Measurements from ENCODE around the gene MFSD6.

MFSD6 gene

GRCh38 chr2:190431907-190432306 lies 23.8 kb downstream of the MFSD6 start:
- no peak overlapping the region for H3K4me3 ChIP-seq (ENCODE audit: low read length)
- H3K9me3 ChIP-seq (ENCODE audit: low read length), result no peaks in the 10 kb centered on the region
- H2AFZ ChIP-seq (ENCODE audit: low read depth, low read length), result no peak overlapping the region
- H3K36me3 ChIP-seq (ENCODE audit: insufficient read depth, low read length), result no peaks in the 10 kb centered on the region
- no peaks in the 10 kb centered on the region for H3K27me3 ChIP-seq (ENCODE audit: insufficient read depth, low read length)
- H3K4me1 ChIP-seq (ENCODE audit: insufficient read depth, low read length), result no peaks in the 10 kb centered on the region

- Histone ChIP-seq H3K27me3 (ENCODE audit: insufficient read depth, low read length) (no peaks in the 10 kb centered on the region), H3K4me3 (ENCODE audit: low read length) (no peak overlapping the region), H3K9me3 (ENCODE audit: low read length) (no peaks in the 10 kb centered on the region), H3K36me3 (ENCODE audit: insufficient read depth, low read length) (no peaks in the 10 kb centered on the region), H3K4me1 (ENCODE audit: insufficient read depth, low read length) (no peaks in the 10 kb centered on the region), H2AFZ (ENCODE audit: low read depth, low read length) (no peak overlapping the region)
These were observed 24.5 kb downstream of the MFSD6 start for GRCh38 chr2:190432567-190433231.

GRCh38 chr2:190435031-190435670 lies 27.0 kb downstream of the MFSD6 start:
- Histone ChIP-seq H3K9me3 (ENCODE audit: low read length) (no peaks in the 10 kb centered on the region), H3K27me3 (ENCODE audit: insufficient read depth, low read length) (no peaks in the 10 kb centered on the region), H3K4me3 (ENCODE audit: low read length) (no peak overlapping the region), H3K36me3 (ENCODE audit: insufficient read depth, low read length) (no peaks in the 10 kb centered on the region), H2AFZ (ENCODE audit: low read depth, low read length) (no peak overlapping the region), H3K4me1 (ENCODE audit: insufficient read depth, low read length) (no peaks in the 10 kb centered on the region)

GRCh38 chr2:190436557-190436956 lies 28.4 kb downstream of the MFSD6 start:
- H3K9me3 ChIP-seq (ENCODE audit: low read length), result no peaks in the 10 kb centered on the region
- no peaks in the 10 kb centered on the region for H3K36me3 ChIP-seq (ENCODE audit: insufficient read depth, low read length)
- no peak overlapping the region for H3K4me3 ChIP-seq (ENCODE audit: low read length)
- no peaks in the 10 kb centered on the region for H3K27me3 ChIP-seq (ENCODE audit: insufficient read depth, low read length)
- H2AFZ ChIP-seq (ENCODE audit: low read depth, low read length), result no peak overlapping the region
- H3K4me1 ChIP-seq (ENCODE audit: insufficient read depth, low read length), result no peaks in the 10 kb centered on the region

GRCh38 chr2:190440113-190440512 lies 32.0 kb downstream of the MFSD6 start:
- Histone ChIP-seq H3K36me3 (ENCODE audit: insufficient read depth, low read length) (no peaks in the 10 kb centered on the region), H3K4me1 (ENCODE audit: insufficient read depth, low read length) (no peaks in the 10 kb centered on the region), H3K9me3 (ENCODE audit: low read length) (no peaks in the 10 kb centered on the region), H2AFZ (ENCODE audit: low read depth, low read length) (no peak overlapping the region), H3K27me3 (ENCODE audit: insufficient read depth, low read length) (no peaks in the 10 kb centered on the region), H3K4me3 (ENCODE audit: low read length) (no peak overlapping the region)

GRCh38 chr2:190441564-190441963 lies 33.4 kb downstream of the MFSD6 start:
- H3K36me3 ChIP-seq (ENCODE audit: insufficient read depth, low read length), result no peaks in the 10 kb centered on the region
- H3K4me1 ChIP-seq (ENCODE audit: insufficient read depth, low read length), result no peaks in the 10 kb centered on the region
- no peaks in the 10 kb centered on the region for H3K27me3 ChIP-seq (ENCODE audit: insufficient read depth, low read length)
- H3K4me3 ChIP-seq (ENCODE audit: low read length), result no peak overlapping the region
- H3K9me3 ChIP-seq (ENCODE audit: low read length), result no peaks in the 10 kb centered on the region
- H2AFZ ChIP-seq (ENCODE audit: low read depth, low read length), result no peak overlapping the region

- H3K9me3 ChIP-seq (ENCODE audit: low read length), result no peaks in the 10 kb centered on the region
- H3K27me3 ChIP-seq (ENCODE audit: insufficient read depth, low read length), result no peaks in the 10 kb centered on the region
- no peaks in the 10 kb centered on the region for H3K36me3 ChIP-seq (ENCODE audit: insufficient read depth, low read length)
- no peak overlapping the region for H3K4me3 ChIP-seq (ENCODE audit: low read length)
- H3K4me1 ChIP-seq (ENCODE audit: insufficient read depth, low read length), result no peaks in the 10 kb centered on the region
- no peak overlapping the region for H2AFZ ChIP-seq (ENCODE audit: low read depth, low read length)
These were observed 34.9 kb downstream of the MFSD6 start for GRCh38 chr2:190443055-190443454.

GRCh38 chr2:190443778-190444481 lies 35.8 kb downstream of the MFSD6 start:
- no peaks in the 10 kb centered on the region for H3K9me3 ChIP-seq (ENCODE audit: low read length)
- H2AFZ ChIP-seq (ENCODE audit: low read depth, low read length), result no peak overlapping the region
- no peaks in the 10 kb centered on the region for H3K27me3 ChIP-seq (ENCODE audit: insufficient read depth, low read length)
- no peaks in the 10 kb centered on the region for H3K4me1 ChIP-seq (ENCODE audit: insufficient read depth, low read length)
- H3K4me3 ChIP-seq (ENCODE audit: low read length), result no peak overlapping the region
- H3K36me3 ChIP-seq (ENCODE audit: insufficient read depth, low read length), result no peaks in the 10 kb centered on the region

- H3K36me3 ChIP-seq (ENCODE audit: insufficient read depth, low read length), result no peaks in the 10 kb centered on the region
- no peak overlapping the region for H3K4me3 ChIP-seq (ENCODE audit: low read length)
- no peaks in the 10 kb centered on the region for H3K4me1 ChIP-seq (ENCODE audit: insufficient read depth, low read length)
- no peaks in the 10 kb centered on the region for H3K9me3 ChIP-seq (ENCODE audit: low read length)
- H2AFZ ChIP-seq (ENCODE audit: low read depth, low read length), result no peak overlapping the region
- H3K27me3 ChIP-seq (ENCODE audit: insufficient read depth, low read length), result no peaks in the 10 kb centered on the region
These were observed 36.8 kb downstream of the MFSD6 start for GRCh38 chr2:190444976-190445375.

- Histone ChIP-seq H3K4me3 (ENCODE audit: low read length) (no peak overlapping the region), H3K9me3 (ENCODE audit: low read length) (no peaks in the 10 kb centered on the region), H3K27me3 (ENCODE audit: insufficient read depth, low read length) (no peaks in the 10 kb centered on the region), H3K36me3 (ENCODE audit: insufficient read depth, low read length) (no peaks in the 10 kb centered on the region), H2AFZ (ENCODE audit: low read depth, low read length) (no peak overlapping the region), H3K4me1 (ENCODE audit: insufficient read depth, low read length) (no peaks in the 10 kb centered on the region)
These were observed 38.0 kb downstream of the MFSD6 start for GRCh38 chr2:190446193-190446592.

GRCh38 chr2:190446750-190447516 lies 38.8 kb downstream of the MFSD6 start:
- Histone ChIP-seq H3K4me1 (ENCODE audit: insufficient read depth, low read length) (no peaks in the 10 kb centered on the region), H3K27me3 (ENCODE audit: insufficient read depth, low read length) (no peaks in the 10 kb centered on the region)

GRCh38 chr2:190447766-190448165 lies 39.6 kb downstream of the MFSD6 start:
- H3K4me3 ChIP-seq (ENCODE audit: low read length), result no peak overlapping the region
- H2AFZ ChIP-seq (ENCODE audit: low read depth, low read length), result no peak overlapping the region
- H3K4me1 ChIP-seq (ENCODE audit: insufficient read depth, low read length), result no peaks in the 10 kb centered on the region
- H3K9me3 ChIP-seq (ENCODE audit: low read length), result no peaks in the 10 kb centered on the region
- no peaks in the 10 kb centered on the region for H3K36me3 ChIP-seq (ENCODE audit: insufficient read depth, low read length)
- H3K27me3 ChIP-seq (ENCODE audit: insufficient read depth, low read length), result no peaks in the 10 kb centered on the region

More at GRCh38 chr2:190446750-190447516, 38.8 kb downstream of the MFSD6 start:
- no peaks in the 10 kb centered on the region for H3K9me3 ChIP-seq (ENCODE audit: low read length)
- no peak overlapping the region for H3K4me3 ChIP-seq (ENCODE audit: low read length)
- no peaks in the 10 kb centered on the region for H3K36me3 ChIP-seq (ENCODE audit: insufficient read depth, low read length)
- no peak overlapping the region for H2AFZ ChIP-seq (ENCODE audit: low read depth, low read length)

- H3K4me1 ChIP-seq (ENCODE audit: insufficient read depth, low read length), result no peaks in the 10 kb centered on the region
- H3K4me3 ChIP-seq (ENCODE audit: low read length), result no peak overlapping the region
- H3K36me3 ChIP-seq (ENCODE audit: insufficient read depth, low read length), result no peaks in the 10 kb centered on the region
- no peak overlapping the region for H2AFZ ChIP-seq (ENCODE audit: low read depth, low read length)
- no peaks in the 10 kb centered on the region for H3K27me3 ChIP-seq (ENCODE audit: insufficient read depth, low read length)
- no peaks in the 10 kb centered on the region for H3K9me3 ChIP-seq (ENCODE audit: low read length)
These were observed 41.8 kb downstream of the MFSD6 start for GRCh38 chr2:190449925-190450324.
